Osteocyte (in vitro differentiated cells): ENCODE results near the gene ANKRD13A. TPM values are rescaled to one million over a fixed set of nuclear protein-coding genes. Genes with fewer than 3 reads are reported as not detected.
"Not testable (repeated sequence)": the region's sequence is repeated elsewhere in the genome, so short reads cannot be mapped to it uniquely, and the experiment has no call there.

Experiments used
- DNase-seq: peaks from one replicate; pipeline ENCODE4 v3.0.0; 2021; ENCODE audit warnings: mixed read lengths; ENCODE audit not compliant: unreplicated experiment; ENCODE audit errors: extremely low spot score
- H3K27ac Mint-ChIP-seq: one replicate; pipeline ENCODE4 v1.8.0; 2021; ENCODE audit warnings: mild to moderate bottlenecking, mixed read lengths; ENCODE audit not compliant: unreplicated experiment
- H3K27me3 Mint-ChIP-seq: one replicate; pipeline ENCODE4 v1.8.0; 2021; ENCODE audit warnings: mixed read lengths; ENCODE audit not compliant: unreplicated experiment
- H3K36me3 Mint-ChIP-seq: one replicate; pipeline ENCODE4 v1.8.0; 2021; ENCODE audit warnings: mixed read lengths; ENCODE audit not compliant: unreplicated experiment
- H3K4me1 Mint-ChIP-seq: one replicate; pipeline ENCODE4 v1.8.0; 2021; ENCODE audit warnings: mixed read lengths; ENCODE audit not compliant: unreplicated experiment
- H3K4me3 Mint-ChIP-seq: one replicate; pipeline ENCODE4 v1.8.0; 2021; ENCODE audit warnings: mild to moderate bottlenecking, moderate library complexity, mixed read lengths; ENCODE audit not compliant: unreplicated experiment
- H3K9me3 Mint-ChIP-seq: one replicate; pipeline ENCODE4 v1.8.0; 2021; ENCODE audit warnings: mixed read lengths; ENCODE audit not compliant: unreplicated experiment
- total RNA-seq: library from RNA; stranded (reverse); gene quantifications from 2 replicates; pipeline ENCODE4 v1.2.1, GENCODE V29; 2021
- TF ChIP-seq, protein P1 (sequence below): fragments of 200-600 bp; sonication (generic); IDR thresholded peaks from 2 replicates; pipeline ENCODE4 v1.5.0; 2021; ENCODE audit warnings: antibody characterized with exemption, mild to moderate bottlenecking, moderate library complexity

Gene ANKRD13A
- total RNA-seq, 1 donor from 2014 or later, result 43.5 TPM

GRCh38 chr12:110004598-110004997, 5.4 kb downstream of the ANKRD13A start:
- no peaks in the 10 kb centered on the region for H3K27me3 Mint-ChIP-seq
- H3K27ac Mint-ChIP-seq, result no peak overlapping the region
- DNase-seq, result no peak
- H3K4me1 Mint-ChIP-seq, result peaks cover 13% of the 10 kb centered on the region
- TF ChIP-seq, protein P1, sequence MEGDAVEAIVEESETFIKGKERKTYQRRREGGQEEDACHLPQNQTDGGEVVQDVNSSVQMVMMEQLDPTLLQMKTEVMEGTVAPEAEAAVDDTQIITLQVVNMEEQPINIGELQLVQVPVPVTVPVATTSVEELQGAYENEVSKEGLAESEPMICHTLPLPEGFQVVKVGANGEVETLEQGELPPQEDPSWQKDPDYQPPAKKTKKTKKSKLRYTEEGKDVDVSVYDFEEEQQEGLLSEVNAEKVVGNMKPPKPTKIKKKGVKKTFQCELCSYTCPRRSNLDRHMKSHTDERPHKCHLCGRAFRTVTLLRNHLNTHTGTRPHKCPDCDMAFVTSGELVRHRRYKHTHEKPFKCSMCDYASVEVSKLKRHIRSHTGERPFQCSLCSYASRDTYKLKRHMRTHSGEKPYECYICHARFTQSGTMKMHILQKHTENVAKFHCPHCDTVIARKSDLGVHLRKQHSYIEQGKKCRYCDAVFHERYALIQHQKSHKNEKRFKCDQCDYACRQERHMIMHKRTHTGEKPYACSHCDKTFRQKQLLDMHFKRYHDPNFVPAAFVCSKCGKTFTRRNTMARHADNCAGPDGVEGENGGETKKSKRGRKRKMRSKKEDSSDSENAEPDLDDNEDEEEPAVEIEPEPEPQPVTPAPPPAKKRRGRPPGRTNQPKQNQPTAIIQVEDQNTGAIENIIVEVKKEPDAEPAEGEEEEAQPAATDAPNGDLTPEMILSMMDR, result no peak
- H3K4me3 Mint-ChIP-seq, result no peak overlapping the region
- H3K36me3 Mint-ChIP-seq, result peaks cover 3% of the 10 kb centered on the region
- no peaks in the 10 kb centered on the region for H3K9me3 Mint-ChIP-seq

- TF ChIP-seq, protein P1, result no peak
- no peak overlapping the region for H3K4me3 Mint-ChIP-seq
- H3K4me1 Mint-ChIP-seq, result peaks cover 8% of the 10 kb centered on the region
- no peak for DNase-seq
- no peaks in the 10 kb centered on the region for H3K9me3 Mint-ChIP-seq
- no peak overlapping the region for H3K27ac Mint-ChIP-seq
- H3K36me3 Mint-ChIP-seq, result peaks cover 3% of the 10 kb centered on the region
- no peaks in the 10 kb centered on the region for H3K27me3 Mint-ChIP-seq
Observed at GRCh38 chr12:110005319-110005973, 6.2 kb downstream of the ANKRD13A start.

- no peak for DNase-seq
- Mint-ChIP-seq H3K27ac (no peak overlapping the region), H3K4me1 (peaks cover 5% of the 10 kb centered on the region), H3K27me3 (no peaks in the 10 kb centered on the region), H3K36me3 (peaks cover 3% of the 10 kb centered on the region), H3K4me3 (no peak overlapping the region), H3K9me3 (no peaks in the 10 kb centered on the region)
- TF ChIP-seq, protein P1, result no peak
Observed at GRCh38 chr12:110006115-110006514, 6.9 kb downstream of the ANKRD13A start.

GRCh38 chr12:110007881-110008280, 8.7 kb downstream of the ANKRD13A start:
- Mint-ChIP-seq H3K27me3 (no peaks in the 10 kb centered on the region), H3K9me3 (no peaks in the 10 kb centered on the region), H3K4me1 (no peaks in the 10 kb centered on the region)

GRCh38 chr12:110008681-110009398, 9.6 kb downstream of the ANKRD13A start:
- not testable (repeated sequence) for H3K36me3 Mint-ChIP-seq, DNase-seq, H3K9me3 Mint-ChIP-seq, H3K4me3 Mint-ChIP-seq, H3K4me1 Mint-ChIP-seq, H3K27ac Mint-ChIP-seq, H3K27me3 Mint-ChIP-seq

More at GRCh38 chr12:110007881-110008280, 8.7 kb downstream of the ANKRD13A start:
- no peak for DNase-seq
- H3K27ac Mint-ChIP-seq, result no peak overlapping the region
- TF ChIP-seq, protein P1, result no peak
- H3K4me3 Mint-ChIP-seq, result no peak overlapping the region
- H3K36me3 Mint-ChIP-seq, result peaks cover 3% of the 10 kb centered on the region
